HEK293 (cell line): ENCODE measurements around the gene ITGB3.

ENCODE experiments used
- CTCF ChIA-PET: fragments of 350-600 bp; formaldehyde crosslinking; extraction: SDS; loops from one replicate; lab custom pipeline; 2021; ENCODE audit warnings: antibody characterized with exemption; lab: Yijun Ruan, JAX
- POLR2A ChIA-PET: fragments of 300-600 bp; formaldehyde crosslinking; extraction: SDS; loops from one replicate; lab custom pipeline; 2020; ENCODE audit warnings: antibody characterized with exemption, inconsistent platforms; lab: Yijun Ruan, JAX
- H3K27ac ChIP-seq: fragments of 200-500 bp; sonication (Bioruptor generic); 2 replicates; pipeline ENCODE4 v1.5.1; 2014; ENCODE audit warnings: low read depth, low read length, control low read depth, inconsistent platforms; ENCODE audit errors: extremely low read depth
- H3K36me3 ChIP-seq, 2 experiments: fragments of 200-500 bp in 1 of 2; sonication (Bioruptor generic) in 1 of 2; 1 replicate in 1 of 2; 2 replicates in 1 of 2; pipeline ENCODE4 v1.5.1; 2014 to 2017; ENCODE audit warnings: inconsistent platforms in 2 of 2, low read length in 2 of 2; ENCODE audit not compliant: control insufficient read depth in 2 of 2, insufficient read depth in 1 of 2
- H3K4me1 ChIP-seq: fragments of 200-500 bp; sonication (Bioruptor generic); 2 replicates; pipeline ENCODE4 v1.5.1; 2014; ENCODE audit warnings: mild to moderate bottlenecking, low read length, inconsistent platforms; ENCODE audit not compliant: control insufficient read depth, insufficient read depth
- H3K4me3 ChIP-seq: 2 replicates; pipeline ENCODE4 v1.5.1; 2011; ENCODE audit warnings: low read depth, mild to moderate bottlenecking, control low read depth, low read length, moderate library complexity
- H3K9me3 ChIP-seq: fragments of 200-500 bp; sonication (Bioruptor generic); 2 replicates; pipeline ENCODE4 v1.5.1; 2014; ENCODE audit warnings: low read depth, low read length, inconsistent platforms; ENCODE audit not compliant: control insufficient read depth, insufficient read depth
- KLF8 ChIP-seq: fragments of 450-650 bp; formaldehyde crosslinking; IDR thresholded peaks from 2 replicates; pipeline ENCODE4 v1.5.1; 2016; ENCODE audit warnings: missing biosample characterization, missing genetic modification characterization
- OSR2 ChIP-seq: fragments of 450-650 bp; formaldehyde crosslinking; IDR thresholded peaks from 2 replicates; pipeline ENCODE4 v1.5.1; 2016; ENCODE audit warnings: missing biosample characterization, missing genetic modification characterization
- ZFHX2 ChIP-seq: fragments of 450-650 bp; formaldehyde crosslinking; conservative IDR thresholded peaks from 2 replicates; pipeline ENCODE4 v1.5.1; 2016; ENCODE audit warnings: missing biosample characterization, missing genetic modification characterization
- ZFP3 ChIP-seq: fragments of 450-650 bp; formaldehyde crosslinking; IDR thresholded peaks from 2 replicates; pipeline ENCODE4 v1.5.1; 2016; ENCODE audit warnings: low read depth, missing biosample characterization, missing genetic modification characterization
- ZNF221 ChIP-seq: fragments of 450-650 bp; formaldehyde crosslinking; IDR thresholded peaks from 2 replicates; pipeline ENCODE4 v1.5.1; 2017; ENCODE audit warnings: missing biosample characterization, missing genetic modification characterization, borderline replicate concordance
- ZNF239 ChIP-seq: fragments of 450-650 bp; formaldehyde crosslinking; IDR thresholded peaks from 2 replicates; pipeline ENCODE4 v1.5.1; 2016; ENCODE audit warnings: missing biosample characterization, missing genetic modification characterization
- ZNF274 ChIP-seq, 2 experiments: fragments of 200-500 bp in 1 of 2; fragments of 450-650 bp in 1 of 2; sonication (Bioruptor generic) in 1 of 2; formaldehyde crosslinking in 1 of 2; IDR thresholded peaks; 2 replicates each; pipeline versions ENCODE4 v1.5.1 to v1.6.1; 2014 to 2016; ENCODE audit warnings: borderline replicate concordance in 1 of 2, inconsistent platforms in 1 of 2, low read length in 1 of 2, missing biosample characterization in 1 of 2, missing genetic modification characterization in 1 of 2
- ZNF341 ChIP-seq: fragments of 450-650 bp; formaldehyde crosslinking; IDR thresholded peaks from 2 replicates; pipeline ENCODE4; 2016; ENCODE audit warnings: low read depth, missing biosample characterization, missing genetic modification characterization
- ZNF366 ChIP-seq: fragments of 450-650 bp; formaldehyde crosslinking; conservative IDR thresholded peaks from 2 replicates; pipeline ENCODE4 v1.5.1; 2016; ENCODE audit warnings: missing biosample characterization, missing genetic modification characterization
- ZNF391 ChIP-seq: fragments of 450-650 bp; formaldehyde crosslinking; IDR thresholded peaks from 2 replicates; pipeline ENCODE4 v1.5.1; 2016; ENCODE audit warnings: low read depth, missing biosample characterization, missing genetic modification characterization, borderline replicate concordance
- ZNF404 ChIP-seq: fragments of 450-650 bp; formaldehyde crosslinking; IDR thresholded peaks from 2 replicates; pipeline ENCODE4 v1.5.1; 2017; ENCODE audit warnings: missing biosample characterization, missing genetic modification characterization
- ZNF514 ChIP-seq: fragments of 450-650 bp; formaldehyde crosslinking; IDR thresholded peaks from 2 replicates; pipeline ENCODE4 v1.5.1; 2016; ENCODE audit warnings: missing biosample characterization, missing genetic modification characterization
- ZNF623 ChIP-seq: fragments of 450-650 bp; formaldehyde crosslinking; IDR thresholded peaks from 2 replicates; pipeline ENCODE4 v1.5.1; 2016; ENCODE audit warnings: missing biosample characterization, missing genetic modification characterization
- ZNF629 ChIP-seq: fragments of 450-650 bp; formaldehyde crosslinking; IDR thresholded peaks from 2 replicates; pipeline ENCODE4 v1.5.1; 2017; ENCODE audit warnings: missing biosample characterization, missing genetic modification characterization
- ZNF677 ChIP-seq: fragments of 450-650 bp; IDR thresholded peaks from 2 replicates; pipeline ENCODE4 v1.5.0; 2018; ENCODE audit warnings: missing biosample characterization, mild to moderate bottlenecking, missing genetic modification characterization, moderate library complexity
- ZNF701 ChIP-seq: fragments of 450-650 bp; formaldehyde crosslinking; IDR thresholded peaks from 2 replicates; pipeline ENCODE4 v1.5.1; 2016; ENCODE audit warnings: missing biosample characterization, missing genetic modification characterization
- TF ChIP-seq, protein P1 (sequence below): fragments of 450-650 bp; formaldehyde crosslinking; IDR thresholded peaks from 2 replicates; pipeline ENCODE4 v1.5.1; 2016; ENCODE audit warnings: missing biosample characterization, missing genetic modification characterization
- TF ChIP-seq, protein P2 (sequence below): fragments of 450-650 bp; formaldehyde crosslinking; IDR thresholded peaks from 2 replicates; pipeline ENCODE4 v1.5.1; 2016; ENCODE audit warnings: missing biosample characterization, missing genetic modification characterization
- TF ChIP-seq, protein P3 (sequence below): fragments of 450-650 bp; formaldehyde crosslinking; IDR thresholded peaks from 2 replicates; pipeline ENCODE4 v1.5.1; 2016; ENCODE audit warnings: missing biosample characterization, missing genetic modification characterization, low read depth
- TF ChIP-seq, protein P4 (sequence below): fragments of 450-650 bp; formaldehyde crosslinking; IDR thresholded peaks from 2 replicates; pipeline ENCODE4 v1.5.1; 2016; ENCODE audit warnings: missing biosample characterization, missing genetic modification characterization
- TF ChIP-seq, protein P5 (sequence below): fragments of 450-650 bp; formaldehyde crosslinking; IDR thresholded peaks from 2 replicates; pipeline ENCODE4 v1.5.1; 2017; ENCODE audit warnings: missing biosample characterization, missing genetic modification characterization
- TF ChIP-seq, protein P6 (sequence below): fragments of 450-650 bp; formaldehyde crosslinking; optimal IDR thresholded peaks from 2 replicates; pipeline ENCODE3; 2016; ENCODE audit warnings: missing biosample characterization, mild to moderate bottlenecking, missing genetic modification characterization
- TF ChIP-seq, protein P7 (sequence below): fragments of 450-650 bp; formaldehyde crosslinking; IDR thresholded peaks from 2 replicates; pipeline ENCODE4 v1.5.1; 2017; ENCODE audit warnings: missing biosample characterization, missing genetic modification characterization

ITGB3 gene

DNA sequence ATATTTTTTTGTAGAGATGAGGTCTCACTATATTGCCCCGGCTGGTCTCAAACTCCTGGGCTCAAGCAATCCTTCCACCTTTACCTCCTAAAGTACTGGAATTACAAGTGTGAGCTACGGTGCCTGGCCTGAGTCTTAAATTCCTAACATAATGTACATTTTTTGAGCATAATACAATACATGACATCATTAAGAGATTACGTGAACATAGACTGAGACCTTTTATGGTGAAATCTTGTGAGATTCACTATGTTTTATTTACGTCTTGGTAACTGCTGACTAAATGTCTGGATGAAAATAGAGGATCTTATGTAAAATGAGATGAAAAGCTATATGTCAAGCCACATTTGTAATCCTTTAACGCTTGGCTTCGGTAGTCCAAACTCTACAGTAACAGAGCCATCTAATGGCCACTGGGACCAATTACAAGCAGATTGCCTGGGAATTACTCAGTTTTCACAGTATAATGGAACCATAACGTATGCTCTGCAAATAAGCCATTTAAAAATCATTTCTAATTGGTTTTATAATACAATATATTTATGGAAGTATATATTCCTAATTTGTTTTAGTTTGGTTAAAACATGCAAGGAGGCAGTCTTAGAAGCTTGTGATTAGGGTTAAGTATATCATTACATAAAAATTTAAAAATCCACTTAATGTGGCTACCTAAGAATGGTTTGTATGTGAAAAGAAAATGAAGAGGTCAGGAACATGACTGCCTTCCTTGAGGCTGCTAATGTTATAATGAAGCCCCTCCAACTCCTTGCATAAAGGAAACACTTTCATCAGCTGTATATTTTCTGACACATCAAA lies 62.0 kb downstream of the ITGB3 start (continued):
- TF ChIP-seq, protein P1, sequence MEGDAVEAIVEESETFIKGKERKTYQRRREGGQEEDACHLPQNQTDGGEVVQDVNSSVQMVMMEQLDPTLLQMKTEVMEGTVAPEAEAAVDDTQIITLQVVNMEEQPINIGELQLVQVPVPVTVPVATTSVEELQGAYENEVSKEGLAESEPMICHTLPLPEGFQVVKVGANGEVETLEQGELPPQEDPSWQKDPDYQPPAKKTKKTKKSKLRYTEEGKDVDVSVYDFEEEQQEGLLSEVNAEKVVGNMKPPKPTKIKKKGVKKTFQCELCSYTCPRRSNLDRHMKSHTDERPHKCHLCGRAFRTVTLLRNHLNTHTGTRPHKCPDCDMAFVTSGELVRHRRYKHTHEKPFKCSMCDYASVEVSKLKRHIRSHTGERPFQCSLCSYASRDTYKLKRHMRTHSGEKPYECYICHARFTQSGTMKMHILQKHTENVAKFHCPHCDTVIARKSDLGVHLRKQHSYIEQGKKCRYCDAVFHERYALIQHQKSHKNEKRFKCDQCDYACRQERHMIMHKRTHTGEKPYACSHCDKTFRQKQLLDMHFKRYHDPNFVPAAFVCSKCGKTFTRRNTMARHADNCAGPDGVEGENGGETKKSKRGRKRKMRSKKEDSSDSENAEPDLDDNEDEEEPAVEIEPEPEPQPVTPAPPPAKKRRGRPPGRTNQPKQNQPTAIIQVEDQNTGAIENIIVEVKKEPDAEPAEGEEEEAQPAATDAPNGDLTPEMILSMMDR (tag by site-specific recombination) = peak; percentile 47; the same call in 1 of the 2 replicates
- TF ChIP-seq, protein P2, sequence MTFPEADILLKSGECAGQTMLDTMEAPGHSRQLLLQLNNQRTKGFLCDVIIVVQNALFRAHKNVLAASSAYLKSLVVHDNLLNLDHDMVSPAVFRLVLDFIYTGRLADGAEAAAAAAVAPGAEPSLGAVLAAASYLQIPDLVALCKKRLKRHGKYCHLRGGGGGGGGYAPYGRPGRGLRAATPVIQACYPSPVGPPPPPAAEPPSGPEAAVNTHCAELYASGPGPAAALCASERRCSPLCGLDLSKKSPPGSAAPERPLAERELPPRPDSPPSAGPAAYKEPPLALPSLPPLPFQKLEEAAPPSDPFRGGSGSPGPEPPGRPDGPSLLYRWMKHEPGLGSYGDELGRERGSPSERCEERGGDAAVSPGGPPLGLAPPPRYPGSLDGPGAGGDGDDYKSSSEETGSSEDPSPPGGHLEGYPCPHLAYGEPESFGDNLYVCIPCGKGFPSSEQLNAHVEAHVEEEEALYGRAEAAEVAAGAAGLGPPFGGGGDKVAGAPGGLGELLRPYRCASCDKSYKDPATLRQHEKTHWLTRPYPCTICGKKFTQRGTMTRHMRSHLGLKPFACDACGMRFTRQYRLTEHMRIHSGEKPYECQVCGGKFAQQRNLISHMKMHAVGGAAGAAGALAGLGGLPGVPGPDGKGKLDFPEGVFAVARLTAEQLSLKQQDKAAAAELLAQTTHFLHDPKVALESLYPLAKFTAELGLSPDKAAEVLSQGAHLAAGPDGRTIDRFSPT (tag by site-specific recombination) = no peak
- TF ChIP-seq ZNF341 (tag by site-specific recombination) (no peak), ZNF239 (tag by site-specific recombination) (no peak), ZNF366 (no peak), ZFP3 (tag by site-specific recombination) (no peak), ZNF404 (tag by site-specific recombination) (no peak), KLF8 (tag by site-specific recombination) (no peak), ZNF221 (tag by site-specific recombination) (no peak), ZNF391 (tag by site-specific recombination) (no peak), ZNF514 (tag by site-specific recombination) (no peak), ZNF677 (no peak), ZNF274 (IDR thresholded peaks at IDR 0.05; ENCODE audit: low read length) (no peak), ZNF274 (tag by site-specific recombination; IDR thresholded peaks at IDR 0.05; ENCODE audit: borderline replicate concordance) (no peak), ZNF623 (tag by site-specific recombination) (no peak)
- TF ChIP-seq, protein P3, sequence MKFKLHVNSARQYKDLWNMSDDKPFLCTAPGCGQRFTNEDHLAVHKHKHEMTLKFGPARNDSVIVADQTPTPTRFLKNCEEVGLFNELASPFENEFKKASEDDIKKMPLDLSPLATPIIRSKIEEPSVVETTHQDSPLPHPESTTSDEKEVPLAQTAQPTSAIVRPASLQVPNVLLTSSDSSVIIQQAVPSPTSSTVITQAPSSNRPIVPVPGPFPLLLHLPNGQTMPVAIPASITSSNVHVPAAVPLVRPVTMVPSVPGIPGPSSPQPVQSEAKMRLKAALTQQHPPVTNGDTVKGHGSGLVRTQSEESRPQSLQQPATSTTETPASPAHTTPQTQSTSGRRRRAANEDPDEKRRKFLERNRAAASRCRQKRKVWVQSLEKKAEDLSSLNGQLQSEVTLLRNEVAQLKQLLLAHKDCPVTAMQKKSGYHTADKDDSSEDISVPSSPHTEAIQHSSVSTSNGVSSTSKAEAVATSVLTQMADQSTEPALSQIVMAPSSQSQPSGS (tag by site-specific recombination) = peak; percentile 89
- TF ChIP-seq, protein P4, sequence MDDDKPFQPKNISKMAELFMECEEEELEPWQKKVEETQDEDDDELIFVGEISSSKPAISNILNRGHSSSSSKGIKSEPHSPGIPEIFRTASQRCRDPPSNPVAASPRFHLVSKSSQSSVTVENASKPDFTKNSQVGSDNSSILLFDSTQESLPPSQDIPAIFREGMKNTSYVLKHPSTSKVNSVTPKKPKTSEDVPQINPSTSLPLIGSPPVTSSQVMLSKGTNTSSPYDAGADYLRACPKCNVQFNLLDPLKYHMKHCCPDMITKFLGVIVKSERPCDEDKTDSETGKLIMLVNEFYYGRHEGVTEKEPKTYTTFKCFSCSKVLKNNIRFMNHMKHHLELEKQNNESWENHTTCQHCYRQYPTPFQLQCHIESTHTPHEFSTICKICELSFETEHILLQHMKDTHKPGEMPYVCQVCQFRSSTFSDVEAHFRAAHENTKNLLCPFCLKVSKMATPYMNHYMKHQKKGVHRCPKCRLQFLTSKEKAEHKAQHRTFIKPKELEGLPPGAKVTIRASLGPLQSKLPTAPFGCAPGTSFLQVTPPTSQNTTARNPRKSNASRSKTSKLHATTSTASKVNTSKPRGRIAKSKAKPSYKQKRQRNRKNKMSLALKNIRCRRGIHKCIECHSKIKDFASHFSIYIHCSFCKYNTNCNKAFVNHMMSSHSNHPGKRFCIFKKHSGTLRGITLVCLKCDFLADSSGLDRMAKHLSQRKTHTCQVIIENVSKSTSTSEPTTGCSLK (tag by site-specific recombination) = no peak
- TF ChIP-seq, all 188 proteins: peak for 8

DNA sequence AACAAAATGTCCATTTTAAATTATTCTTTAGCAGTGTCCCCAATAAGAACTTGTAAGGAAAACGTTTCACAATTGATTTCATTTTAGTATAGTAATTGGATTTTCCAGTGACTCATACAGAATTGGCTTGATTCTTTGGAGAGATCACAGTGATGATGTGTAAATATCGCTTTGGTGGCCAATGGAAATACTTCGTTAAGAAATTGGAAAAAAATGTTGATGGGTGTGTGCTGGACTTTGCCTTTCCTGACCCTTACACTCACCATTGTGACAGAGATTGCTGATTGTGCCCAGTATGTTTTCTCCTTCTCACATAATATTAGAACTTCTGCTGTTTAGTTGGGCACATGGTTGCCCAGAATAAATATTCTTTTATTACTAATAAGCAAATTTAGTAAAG lies 62.7 kb downstream of the ITGB3 start:
- Histone ChIP-seq H3K36me3 (no peaks in the 10 kb centered on the region), H3K27ac (no peak overlapping the region), H3K9me3 (no peaks in the 10 kb centered on the region), H3K4me3 (no peak overlapping the region), H3K4me1 (no peaks in the 10 kb centered on the region)
- ChIA-PET CTCF (interaction anchor here (0.7 to 4.7 kb wide), 27 partner anchors 9 to 374 kb away, joined by 3 to 164 read pairs (median 6); partner anchors contain the start of gene ITGB3), POLR2A (interaction anchor here (0.6 to 2.1 kb wide), 3 partner anchors 76 to 377 kb away, joined by 3 to 5 read pairs (median 3); no protein-coding TSS in a partner anchor)
- TF ChIP-seq, protein P5, sequence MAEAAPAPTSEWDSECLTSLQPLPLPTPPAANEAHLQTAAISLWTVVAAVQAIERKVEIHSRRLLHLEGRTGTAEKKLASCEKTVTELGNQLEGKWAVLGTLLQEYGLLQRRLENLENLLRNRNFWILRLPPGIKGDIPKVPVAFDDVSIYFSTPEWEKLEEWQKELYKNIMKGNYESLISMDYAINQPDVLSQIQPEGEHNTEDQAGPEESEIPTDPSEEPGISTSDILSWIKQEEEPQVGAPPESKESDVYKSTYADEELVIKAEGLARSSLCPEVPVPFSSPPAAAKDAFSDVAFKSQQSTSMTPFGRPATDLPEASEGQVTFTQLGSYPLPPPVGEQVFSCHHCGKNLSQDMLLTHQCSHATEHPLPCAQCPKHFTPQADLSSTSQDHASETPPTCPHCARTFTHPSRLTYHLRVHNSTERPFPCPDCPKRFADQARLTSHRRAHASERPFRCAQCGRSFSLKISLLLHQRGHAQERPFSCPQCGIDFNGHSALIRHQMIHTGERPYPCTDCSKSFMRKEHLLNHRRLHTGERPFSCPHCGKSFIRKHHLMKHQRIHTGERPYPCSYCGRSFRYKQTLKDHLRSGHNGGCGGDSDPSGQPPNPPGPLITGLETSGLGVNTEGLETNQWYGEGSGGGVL (tag by site-specific recombination) = no peak
- TF ChIP-seq, protein P6, sequence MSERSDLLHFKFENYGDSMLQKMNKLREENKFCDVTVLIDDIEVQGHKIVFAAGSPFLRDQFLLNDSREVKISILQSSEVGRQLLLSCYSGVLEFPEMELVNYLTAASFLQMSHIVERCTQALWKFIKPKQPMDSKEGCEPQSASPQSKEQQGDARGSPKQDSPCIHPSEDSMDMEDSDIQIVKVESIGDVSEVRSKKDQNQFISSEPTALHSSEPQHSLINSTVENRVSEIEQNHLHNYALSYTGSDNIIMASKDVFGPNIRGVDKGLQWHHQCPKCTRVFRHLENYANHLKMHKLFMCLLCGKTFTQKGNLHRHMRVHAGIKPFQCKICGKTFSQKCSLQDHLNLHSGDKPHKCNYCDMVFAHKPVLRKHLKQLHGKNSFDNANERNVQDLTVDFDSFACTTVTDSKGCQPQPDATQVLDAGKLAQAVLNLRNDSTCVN (tag by site-specific recombination) = no peak
- no peak for TF ChIP-seq ZFHX2 (tag by site-specific recombination)
- TF ChIP-seq OSR2 = no peak
- TF ChIP-seq, protein P7, sequence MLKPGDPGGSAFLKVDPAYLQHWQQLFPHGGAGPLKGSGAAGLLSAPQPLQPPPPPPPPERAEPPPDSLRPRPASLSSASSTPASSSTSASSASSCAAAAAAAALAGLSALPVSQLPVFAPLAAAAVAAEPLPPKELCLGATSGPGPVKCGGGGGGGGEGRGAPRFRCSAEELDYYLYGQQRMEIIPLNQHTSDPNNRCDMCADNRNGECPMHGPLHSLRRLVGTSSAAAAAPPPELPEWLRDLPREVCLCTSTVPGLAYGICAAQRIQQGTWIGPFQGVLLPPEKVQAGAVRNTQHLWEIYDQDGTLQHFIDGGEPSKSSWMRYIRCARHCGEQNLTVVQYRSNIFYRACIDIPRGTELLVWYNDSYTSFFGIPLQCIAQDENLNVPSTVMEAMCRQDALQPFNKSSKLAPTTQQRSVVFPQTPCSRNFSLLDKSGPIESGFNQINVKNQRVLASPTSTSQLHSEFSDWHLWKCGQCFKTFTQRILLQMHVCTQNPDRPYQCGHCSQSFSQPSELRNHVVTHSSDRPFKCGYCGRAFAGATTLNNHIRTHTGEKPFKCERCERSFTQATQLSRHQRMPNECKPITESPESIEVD (tag by site-specific recombination) = no peak
- TF ChIP-seq ZNF701 (tag by site-specific recombination) = no peak
- no peak for TF ChIP-seq ZNF629 (tag by site-specific recombination)
